GM18519 (cell line): Measurements from ENCODE around the gene SDK1.
"Not testable (repeated sequence)": the region's sequence is repeated elsewhere in the genome, so short reads cannot be mapped to it uniquely, and the experiment has no call there.

Experiments
- ATAC-seq: cut with Tn5 transposase; IDR thresholded peaks from one replicate; pipeline ENCODE4 v1.9.1; 2021; ENCODE audit warnings: mild to moderate bottlenecking, moderate library complexity; ENCODE audit not compliant: unreplicated experiment, low FRiP score

The SDK1 gene

GRCh38 chr7:4218481-4218880, 917.4 kb downstream of the SDK1 start:
- no peak for ATAC-seq

GRCh38 chr7:4220011-4220410, 919.0 kb downstream of the SDK1 start:
- no peak for ATAC-seq

- ATAC-seq: no peak
Measured at GRCh38 chr7:4221043-4221442, 920.0 kb downstream of the SDK1 start.

GRCh38 chr7:4222676-4223075, 921.6 kb downstream of the SDK1 start:
- no peak for ATAC-seq

GRCh38 chr7:4225361-4225771, 924.3 kb downstream of the SDK1 start:
- ATAC-seq: no peak

- ATAC-seq: no peak
Measured at GRCh38 chr7:4225881-4226523, 925.0 kb downstream of the SDK1 start.

- no peak for ATAC-seq
Measured at GRCh38 chr7:4226524-4226882, 925.5 kb downstream of the SDK1 start.

- ATAC-seq: no peak
Measured at GRCh38 chr7:4227105-4228010, 926.3 kb downstream of the SDK1 start.

GRCh38 chr7:4230352-4230751, 929.3 kb downstream of the SDK1 start:
- ATAC-seq: no peak

GRCh38 chr7:4233146-4233545, 932.1 kb downstream of the SDK1 start:
- no peak for ATAC-seq

GRCh38 chr7:4233621-4234497, 932.8 kb downstream of the SDK1 start:
- no peak for ATAC-seq

- no peak for ATAC-seq
Measured at GRCh38 chr7:4234498-4234855, 933.4 kb downstream of the SDK1 start.

GRCh38 chr7:4234886-4235285, 933.8 kb downstream of the SDK1 start:
- ATAC-seq: no peak

GRCh38 chr7:4235596-4235995, 934.5 kb downstream of the SDK1 start:
- ATAC-seq: no peak

- no peak for ATAC-seq
Measured at GRCh38 chr7:4236389-4236788, 935.3 kb downstream of the SDK1 start.

- not testable (repeated sequence) for ATAC-seq
Measured at GRCh38 chr7:4236873-4237272, 935.8 kb downstream of the SDK1 start.

- no peak for ATAC-seq
Measured at GRCh38 chr7:4237296-4238235, 936.5 kb downstream of the SDK1 start.

GRCh38 chr7:4238861-4239260, 937.8 kb downstream of the SDK1 start:
- ATAC-seq: no peak

- no peak for ATAC-seq
Measured at GRCh38 chr7:4240042-4240441, 939.0 kb downstream of the SDK1 start.
